NCI-H2227 (cell line): Measurements from ENCODE around the gene EIF5B.
"Not testable (repeated sequence)": the region's sequence is repeated elsewhere in the genome, so short reads cannot be mapped to it uniquely, and the experiment has no call there.

Experiments used
- DNase-seq: peaks from one replicate; lab custom pipeline; 2025; ENCODE audit not compliant: unreplicated experiment; lab: John Stamatoyannopoulos, UW

The EIF5B gene

GRCh38 chr2:99356853-99357252, 19.7 kb downstream of the EIF5B start:
- no peak for DNase-seq

GRCh38 chr2:99365661-99366060, 28.5 kb downstream of the EIF5B start:
- no peak for DNase-seq

- not testable (repeated sequence) for DNase-seq
Measured at GRCh38 chr2:99368854-99369253, 31.7 kb downstream of the EIF5B start.

GRCh38 chr2:99373144-99373543, 36.0 kb downstream of the EIF5B start:
- no peak for DNase-seq

- no peak for DNase-seq
Measured at GRCh38 chr2:99374747-99375146, 37.6 kb downstream of the EIF5B start.

GRCh38 chr2:99376254-99376864, 39.2 kb downstream of the EIF5B start:
- no peak for DNase-seq

GRCh38 chr2:99377879-99378278, 40.7 kb downstream of the EIF5B start:
- DNase-seq, result no peak

GRCh38 chr2:99380376-99381010, 43.3 kb downstream of the EIF5B start:
- no peak for DNase-seq

- no peak for DNase-seq
Measured at GRCh38 chr2:99382143-99382542, 45.0 kb downstream of the EIF5B start.

- DNase-seq, result no peak
Measured at GRCh38 chr2:99386011-99386410, 48.8 kb downstream of the EIF5B start.

GRCh38 chr2:99388892-99389291, 51.7 kb downstream of the EIF5B start:
- no peak for DNase-seq

- DNase-seq, result no peak
Measured at GRCh38 chr2:99389371-99389770, 52.2 kb downstream of the EIF5B start.

- DNase-seq, result no peak
Measured at GRCh38 chr2:99389946-99390345, 52.8 kb downstream of the EIF5B start.

- no peak for DNase-seq
Measured at GRCh38 chr2:99395589-99396130, 58.5 kb downstream of the EIF5B start.

GRCh38 chr2:99397266-99397920, 60.2 kb downstream of the EIF5B start:
- DNase-seq, result no peak

- no peak for DNase-seq
Measured at GRCh38 chr2:99398303-99398702, 61.1 kb downstream of the EIF5B start.

- no peak for DNase-seq
Measured at GRCh38 chr2:99399063-99399462, 61.9 kb downstream of the EIF5B start.

- DNase-seq, result no peak
Measured at GRCh38 chr2:99399795-99400194, 62.6 kb downstream of the EIF5B start.

- DNase-seq, result no peak
Measured at GRCh38 chr2:99401841-99402240, 64.7 kb downstream of the EIF5B start.

- DNase-seq, result no peak
Measured at GRCh38 chr2:99403084-99403483, 65.9 kb downstream of the EIF5B start.

- DNase-seq, result peak; percentile 8
Measured at GRCh38 chr2:99403524-99403923, 66.3 kb downstream of the EIF5B start.
